Occipital lobe (tissue), 2 donors: Measurements from ENCODE around the gene SERPINF2. TPM values are rescaled to one million over a fixed set of nuclear protein-coding genes. Genes with fewer than 3 reads are reported as not detected.
"Not testable (repeated sequence)": the region's sequence is repeated elsewhere in the genome, so short reads cannot be mapped to it uniquely, and the experiment has no call there.

Experiments
- DNase-seq: peaks from one replicate; lab custom pipeline; 2025; lab: John Stamatoyannopoulos, UW
- total RNA-seq: library from RNA; depleted of rRNA; stranded (reverse); fragments of >200 nt; gene quantifications from one replicate; pipeline ENCODE4 v1.2.3, GENCODE V29; 2014

The SERPINF2 gene
- total RNA-seq, 1 donor from 2014 or later = 0.16 TPM

DNA sequence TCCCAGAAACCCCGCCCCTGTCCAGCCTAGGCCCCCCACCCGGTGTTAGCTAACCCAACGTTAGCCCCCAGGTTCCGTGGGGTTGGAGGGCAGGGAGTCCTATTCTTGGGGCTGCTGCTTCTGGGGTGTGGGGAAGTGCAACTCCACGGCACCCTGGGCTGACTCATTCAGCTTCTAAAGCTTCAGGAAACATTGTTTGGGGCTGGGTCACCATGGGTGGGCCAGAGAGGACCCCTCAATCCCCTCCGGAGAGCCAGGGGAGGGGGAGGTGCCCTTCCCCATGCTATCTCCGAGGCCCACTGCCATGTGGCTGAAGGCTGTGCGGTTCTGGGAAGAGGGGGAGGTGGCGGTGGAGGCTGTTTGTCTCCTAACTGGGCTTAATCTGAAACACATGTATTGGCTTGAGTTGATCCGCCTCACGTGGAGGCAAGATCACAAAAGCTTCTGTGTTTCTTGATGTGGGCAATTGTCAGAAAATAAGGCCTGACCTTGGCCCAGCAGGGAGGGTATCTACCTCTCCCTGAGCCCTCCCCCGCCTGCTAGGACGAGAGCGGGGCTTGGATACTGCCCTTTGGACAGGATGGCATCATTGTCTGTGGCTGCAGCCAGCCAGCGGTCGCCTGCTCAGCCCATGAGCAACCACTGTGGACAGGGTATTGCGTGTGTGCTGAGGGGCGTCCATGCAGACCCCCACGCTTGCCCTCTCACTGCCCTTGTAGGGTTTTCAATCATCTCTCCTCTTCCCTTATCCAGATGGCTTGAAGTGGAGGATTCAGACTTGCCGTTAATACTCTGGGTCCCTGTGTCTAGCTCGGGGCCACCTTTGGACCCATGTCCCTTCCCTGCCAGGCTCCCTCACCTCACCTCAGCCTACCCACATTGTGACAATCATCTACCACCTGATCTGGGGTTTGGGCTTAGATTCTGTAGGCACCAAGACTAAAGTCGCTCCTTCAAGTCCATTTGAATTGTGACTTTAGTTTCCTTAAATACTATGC, 20.5 kb downstream of the SERPINF2 start:
- no peak for DNase-seq

DNA sequence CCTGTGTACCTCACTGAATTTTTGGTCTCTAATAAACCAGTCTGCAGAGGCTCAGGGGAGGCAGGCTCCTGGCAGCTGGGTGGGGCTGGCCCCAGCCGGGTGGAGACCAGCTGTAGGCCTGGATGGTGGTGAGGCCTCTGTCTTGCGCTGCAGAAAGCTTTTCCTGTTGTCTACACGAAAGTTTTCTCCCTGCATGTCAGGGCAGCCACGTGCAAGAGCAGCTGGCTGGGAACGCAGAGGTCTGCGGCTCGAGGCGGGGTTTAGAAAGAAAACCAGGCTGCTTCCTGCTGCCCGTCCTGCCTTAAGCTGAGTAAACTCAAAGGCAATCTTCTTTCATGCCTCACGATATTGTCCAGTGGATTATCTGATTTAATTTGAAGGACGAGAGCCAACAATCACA, 21.6 kb downstream of the SERPINF2 start:
- DNase-seq = no peak

DNA sequence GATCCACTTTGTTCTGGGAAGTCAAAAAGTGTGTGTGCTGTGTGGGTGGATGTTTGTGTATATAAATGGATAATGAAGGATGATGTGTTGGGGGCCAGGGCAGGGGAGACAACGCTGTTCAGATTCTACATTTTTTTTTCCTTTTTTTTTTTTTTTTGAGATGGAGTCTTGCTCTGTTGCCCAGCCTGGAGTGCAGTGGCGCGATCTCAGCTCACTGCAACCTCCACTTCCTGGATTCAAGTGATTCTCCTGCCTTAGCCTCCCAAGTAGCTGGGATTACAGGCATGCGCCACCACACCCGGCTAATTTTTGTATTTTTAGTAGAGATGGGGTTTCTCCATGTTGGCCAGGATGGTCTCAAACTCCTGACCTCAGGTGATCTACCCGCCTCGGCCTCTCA, 22.0 kb downstream of the SERPINF2 start:
- not testable (repeated sequence) for DNase-seq

DNA sequence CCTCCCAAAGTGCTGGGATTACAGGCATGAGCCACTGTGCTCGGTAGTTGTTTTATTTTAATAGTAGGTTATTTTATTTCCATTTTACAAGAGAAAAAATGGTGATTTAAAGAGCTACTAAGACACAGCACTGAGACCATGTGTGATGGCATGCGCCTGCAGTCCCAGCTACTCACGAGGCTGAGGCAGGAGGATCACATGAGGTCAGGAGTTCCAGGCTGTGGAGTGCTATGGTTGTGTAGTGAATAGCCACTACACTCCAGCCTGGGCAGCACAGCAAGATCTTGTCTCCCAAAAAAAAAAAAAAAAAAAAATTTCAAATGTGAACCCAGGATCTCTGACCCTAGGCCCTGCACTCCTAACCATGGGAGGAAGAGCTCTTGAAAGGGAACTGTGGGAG, 22.9 kb downstream of the SERPINF2 start:
- DNase-seq = no peak

DNA sequence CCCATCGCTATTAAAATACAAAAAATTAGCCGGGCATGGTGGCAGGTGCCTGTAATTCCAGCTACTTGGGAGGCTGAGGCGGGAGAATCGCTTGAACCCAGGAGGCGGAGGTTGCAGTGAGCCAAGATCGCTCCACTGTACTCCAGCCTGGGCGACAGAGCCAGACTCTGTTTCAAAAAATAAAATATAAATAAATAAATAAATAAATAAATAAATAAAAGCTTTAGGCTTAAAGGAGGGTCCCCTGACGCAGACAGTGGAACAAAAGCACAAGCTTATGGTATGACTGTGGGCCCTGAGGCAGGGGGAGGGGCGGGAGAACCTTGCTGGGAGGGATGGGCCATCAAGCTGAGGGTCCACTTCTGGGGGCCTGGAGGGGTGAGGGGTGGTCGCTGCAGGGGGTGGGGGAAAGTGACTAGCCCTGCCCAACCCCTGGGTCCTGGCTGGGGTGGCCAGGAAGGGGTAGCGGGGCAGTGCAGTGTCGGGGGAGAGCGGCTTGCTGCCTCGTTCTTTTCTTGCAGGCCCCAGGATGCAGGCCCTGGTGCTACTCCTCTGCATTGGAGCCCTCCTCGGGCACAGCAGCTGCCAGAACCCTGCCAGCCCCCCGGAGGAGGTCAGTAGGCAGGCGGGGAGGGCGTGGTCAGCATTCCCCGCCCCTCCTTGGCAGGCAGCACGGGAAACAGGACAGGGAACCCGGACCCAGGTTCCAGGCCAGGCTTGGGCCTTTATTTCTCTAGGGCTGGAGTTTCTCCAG, 23.9 kb downstream of the SERPINF2 start:
- no peak for DNase-seq

DNA sequence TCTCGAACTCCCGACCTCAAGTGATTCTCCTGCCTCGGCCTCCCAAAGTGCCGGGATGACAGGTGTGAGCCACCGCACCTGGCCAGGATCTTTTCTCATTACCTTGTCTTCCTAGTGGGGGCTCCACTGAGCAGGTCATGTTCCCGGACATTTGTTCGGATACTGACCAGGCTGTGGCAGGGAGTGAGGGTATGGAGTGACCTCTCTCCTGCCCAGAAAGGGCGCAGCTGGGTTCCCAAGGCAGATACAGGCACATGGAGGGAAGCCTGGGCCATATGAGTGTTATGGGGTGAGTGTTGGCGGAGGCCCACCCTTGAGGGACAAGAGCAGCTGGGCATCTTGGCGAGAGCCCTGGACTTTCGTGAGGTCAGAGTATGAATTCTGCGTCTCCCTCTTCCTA, 24.7 kb downstream of the SERPINF2 start:
- no peak for DNase-seq

DNA sequence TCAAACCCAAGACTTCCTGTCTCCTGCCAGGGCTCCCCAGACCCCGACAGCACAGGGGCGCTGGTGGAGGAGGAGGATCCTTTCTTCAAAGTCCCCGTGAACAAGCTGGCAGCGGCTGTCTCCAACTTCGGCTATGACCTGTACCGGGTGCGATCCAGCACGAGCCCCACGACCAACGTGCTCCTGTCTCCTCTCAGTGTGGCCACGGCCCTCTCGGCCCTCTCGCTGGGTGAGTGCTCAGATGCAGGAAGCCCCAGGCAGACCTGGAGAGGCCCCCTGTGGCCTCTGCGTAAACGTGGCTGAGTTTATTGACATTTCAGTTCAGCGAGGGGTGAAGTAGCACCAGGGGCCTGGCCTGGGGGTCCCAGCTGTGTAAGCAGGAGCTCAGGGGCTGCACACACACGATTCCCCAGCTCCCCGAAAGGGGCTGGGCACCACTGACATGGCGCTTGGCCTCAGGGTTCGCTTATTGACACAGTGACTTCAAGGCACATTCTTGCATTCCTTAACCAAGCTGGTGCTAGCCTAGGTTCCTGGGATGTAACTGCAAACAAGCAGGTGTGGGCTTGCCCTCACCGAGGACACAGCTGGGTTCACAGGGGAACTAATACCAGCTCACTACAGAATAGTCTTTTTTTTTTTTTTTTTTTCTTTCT, 27.3 kb downstream of the SERPINF2 start:
- DNase-seq = no peak

DNA sequence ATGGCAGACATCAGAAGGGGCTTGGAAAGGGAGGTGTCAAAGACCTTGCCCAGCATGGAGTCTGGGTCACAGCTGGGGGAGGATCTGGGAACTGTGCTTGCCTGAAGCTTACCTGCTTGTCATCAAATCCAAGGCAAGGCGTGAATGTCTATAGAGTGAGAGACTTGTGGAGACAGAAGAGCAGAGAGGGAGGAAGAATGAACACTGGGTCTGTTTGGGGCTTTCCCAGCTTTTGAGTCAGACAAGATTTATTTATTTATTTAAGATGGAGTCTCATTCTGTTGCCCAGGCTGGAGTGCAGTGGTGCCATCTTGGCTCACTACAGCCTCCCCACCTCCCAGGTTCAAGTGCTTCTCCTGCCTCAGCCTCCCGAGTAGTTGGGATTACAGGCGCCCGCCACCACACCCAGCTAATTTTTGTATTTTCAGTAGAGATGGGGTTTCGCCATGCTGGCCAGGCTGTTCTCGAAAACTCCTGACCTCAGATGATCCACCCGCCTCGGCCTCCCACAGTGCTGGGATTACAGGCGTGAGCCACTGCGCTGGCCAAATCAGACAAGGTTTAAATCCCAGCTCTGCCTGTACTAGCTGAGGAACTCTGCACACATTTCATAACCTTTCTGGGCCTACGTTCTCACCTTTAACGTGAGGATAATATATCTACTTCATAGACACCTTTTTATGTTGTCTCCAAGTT, 30.5 kb downstream of the SERPINF2 start:
- DNase-seq = not testable (repeated sequence)

DNA sequence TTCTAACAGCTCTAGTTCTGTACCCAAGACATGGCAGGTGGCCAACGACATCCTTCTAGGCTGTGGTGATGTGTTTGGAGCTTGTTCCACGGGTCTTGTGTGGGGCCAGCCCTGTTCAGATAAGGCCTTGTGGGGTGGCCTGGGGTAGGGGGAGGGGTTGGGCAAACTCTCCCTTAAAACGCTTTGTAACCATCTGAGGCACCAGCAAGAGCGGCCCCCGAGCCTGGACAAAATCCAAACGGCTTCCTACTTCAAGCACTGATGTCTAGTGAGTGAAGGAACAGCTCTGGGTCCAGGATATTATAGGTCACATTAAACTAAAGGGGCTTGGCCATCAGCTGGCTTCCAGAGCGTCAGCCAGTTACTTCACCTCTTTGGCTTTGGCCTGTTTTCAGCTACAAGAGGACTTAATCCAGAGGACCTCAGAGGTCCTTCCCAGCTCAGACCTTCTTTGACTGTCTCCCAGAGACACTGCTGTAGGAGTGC, 31.1 kb downstream of the SERPINF2 start:
- DNase-seq = no peak

DNA sequence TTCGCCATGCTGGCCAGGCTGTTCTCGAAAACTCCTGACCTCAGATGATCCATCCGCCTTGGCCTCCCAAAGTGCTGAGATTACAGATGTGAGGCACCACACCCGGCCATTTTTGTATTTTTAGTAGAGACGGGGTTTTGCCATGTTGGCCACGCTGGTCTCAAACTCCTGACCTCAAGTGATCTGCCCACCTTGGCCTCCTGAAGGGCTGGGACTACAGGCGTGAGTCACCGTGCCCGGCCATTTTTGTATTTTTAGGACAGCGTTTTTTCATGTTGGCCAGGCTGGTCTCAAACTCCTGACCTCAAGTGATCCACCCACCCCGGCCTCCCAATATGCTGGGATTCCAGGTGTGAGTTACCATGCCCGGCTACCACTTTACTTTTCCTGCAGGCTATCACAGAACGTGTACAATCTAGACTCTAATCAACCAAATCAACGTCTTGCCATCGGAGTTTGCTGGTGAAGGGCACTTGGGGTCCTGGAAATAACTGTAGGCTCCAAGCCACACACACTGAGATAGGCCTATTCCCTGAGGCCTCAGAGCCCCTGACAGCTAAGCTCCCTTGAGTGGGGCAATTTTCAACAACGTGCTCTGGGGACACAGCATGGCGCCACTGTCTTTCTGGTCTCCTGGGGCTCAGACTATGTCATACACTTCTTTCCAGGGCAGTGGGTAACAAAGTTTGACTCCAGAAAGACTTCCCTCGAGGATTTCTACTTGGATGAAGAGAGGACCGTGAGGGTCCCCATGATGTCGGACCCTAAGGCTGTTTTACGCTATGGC, 31.9 kb downstream of the SERPINF2 start:
- no peak for DNase-seq

DNA sequence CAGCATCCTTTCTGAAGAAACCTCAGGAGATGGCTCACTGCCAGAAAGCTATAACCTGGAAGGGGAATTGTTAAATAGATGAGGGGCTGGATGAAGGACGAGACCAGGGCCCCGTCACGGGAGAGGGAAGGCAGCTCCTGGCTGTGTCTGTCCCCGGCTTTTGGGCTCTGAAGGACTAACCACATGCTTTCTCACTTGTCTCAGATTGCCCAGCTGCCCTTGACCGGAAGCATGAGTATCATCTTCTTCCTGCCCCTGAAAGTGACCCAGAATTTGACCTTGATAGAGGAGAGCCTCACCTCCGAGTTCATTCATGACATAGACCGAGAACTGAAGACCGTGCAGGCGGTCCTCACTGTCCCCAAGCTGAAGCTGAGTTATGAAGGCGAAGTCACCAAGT, 33.7 kb downstream of the SERPINF2 start:
- DNase-seq = no peak

DNA sequence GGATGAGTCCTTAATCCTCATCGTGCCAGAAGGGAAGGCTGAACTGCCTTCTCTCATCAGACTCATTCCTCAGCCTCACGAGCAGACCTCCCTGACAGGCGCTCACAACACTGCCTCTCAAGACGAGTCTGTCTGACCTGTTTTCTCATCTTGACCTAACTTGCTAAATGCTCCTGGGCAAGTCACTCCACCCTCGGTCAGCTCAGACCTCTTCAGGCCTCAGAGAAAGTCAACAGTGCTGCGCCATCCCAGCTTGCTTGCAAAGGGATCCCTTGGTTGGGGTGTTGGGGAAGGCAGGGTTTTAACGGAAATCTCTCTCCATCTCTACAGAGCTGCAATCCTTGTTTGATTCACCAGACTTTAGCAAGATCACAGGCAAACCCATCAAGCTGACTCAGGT, 34.2 kb downstream of the SERPINF2 start:
- DNase-seq = no peak

DNA sequence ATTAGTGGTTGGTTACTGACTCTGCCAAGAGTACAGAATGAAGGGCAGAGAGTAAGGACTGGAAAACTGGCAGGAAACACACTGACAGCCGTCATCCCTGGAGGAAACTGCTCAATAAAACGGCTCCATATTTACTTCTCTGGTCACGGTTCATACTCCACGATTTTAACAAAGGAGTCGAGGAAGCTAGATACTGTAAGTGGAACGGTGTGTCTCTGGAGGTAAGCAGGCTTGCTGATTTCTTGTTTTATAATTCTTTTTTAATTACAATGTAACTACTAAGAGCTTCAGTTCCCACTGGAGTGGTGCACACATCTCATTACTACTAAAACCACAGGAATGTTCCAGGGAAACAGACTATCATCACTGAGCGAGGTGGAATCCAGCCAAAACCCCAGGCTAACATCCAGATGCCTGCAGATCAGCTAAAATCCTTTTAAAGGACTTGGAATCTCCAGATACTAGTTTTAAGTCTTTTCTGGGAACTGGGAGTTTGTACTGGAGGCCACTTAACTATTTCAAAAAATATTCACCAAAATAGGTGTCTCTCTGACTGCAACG, 37.0 kb downstream of the SERPINF2 start:
- no peak for DNase-seq

DNA sequence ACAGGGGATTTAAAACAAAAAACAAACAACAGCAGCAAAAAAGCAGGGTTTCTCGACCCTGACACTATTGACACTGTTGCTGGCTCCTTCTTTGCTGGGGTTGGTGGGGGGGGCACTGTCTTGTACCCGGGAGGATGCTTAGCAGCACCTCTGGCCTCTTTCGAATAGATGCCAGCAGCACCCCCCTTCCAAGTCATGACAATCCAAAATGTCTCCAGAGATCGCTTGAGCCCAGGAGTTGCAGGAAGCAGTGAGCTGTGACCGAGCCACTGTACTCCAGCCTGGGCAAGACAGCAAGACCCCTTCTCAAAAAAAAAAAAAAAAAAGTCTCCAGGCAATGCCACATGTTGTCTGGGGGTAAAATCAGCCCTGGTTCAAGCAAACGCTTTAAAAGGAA, 39.5 kb downstream of the SERPINF2 start:
- no peak for DNase-seq

DNA sequence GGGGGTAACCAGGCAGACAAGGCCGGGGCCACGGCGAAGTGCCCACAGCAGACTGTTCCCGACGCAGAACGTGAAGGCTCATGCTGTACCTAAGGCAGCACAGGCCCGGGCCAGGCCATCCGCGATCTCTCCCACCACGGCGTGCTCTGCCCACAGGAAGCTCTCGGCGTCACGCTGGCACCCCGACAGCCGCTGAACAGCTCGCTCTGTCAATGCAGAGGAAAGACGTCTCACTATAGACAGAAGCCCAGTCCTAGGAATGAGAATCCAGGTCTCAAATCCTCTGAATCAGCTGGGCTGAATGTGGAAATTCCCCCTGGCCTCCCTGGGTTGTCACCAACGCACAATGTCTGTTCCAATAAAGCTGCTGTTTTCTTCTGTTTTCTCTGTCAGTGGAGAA, 40.6 kb downstream of the SERPINF2 start:
- DNase-seq = no peak

DNA sequence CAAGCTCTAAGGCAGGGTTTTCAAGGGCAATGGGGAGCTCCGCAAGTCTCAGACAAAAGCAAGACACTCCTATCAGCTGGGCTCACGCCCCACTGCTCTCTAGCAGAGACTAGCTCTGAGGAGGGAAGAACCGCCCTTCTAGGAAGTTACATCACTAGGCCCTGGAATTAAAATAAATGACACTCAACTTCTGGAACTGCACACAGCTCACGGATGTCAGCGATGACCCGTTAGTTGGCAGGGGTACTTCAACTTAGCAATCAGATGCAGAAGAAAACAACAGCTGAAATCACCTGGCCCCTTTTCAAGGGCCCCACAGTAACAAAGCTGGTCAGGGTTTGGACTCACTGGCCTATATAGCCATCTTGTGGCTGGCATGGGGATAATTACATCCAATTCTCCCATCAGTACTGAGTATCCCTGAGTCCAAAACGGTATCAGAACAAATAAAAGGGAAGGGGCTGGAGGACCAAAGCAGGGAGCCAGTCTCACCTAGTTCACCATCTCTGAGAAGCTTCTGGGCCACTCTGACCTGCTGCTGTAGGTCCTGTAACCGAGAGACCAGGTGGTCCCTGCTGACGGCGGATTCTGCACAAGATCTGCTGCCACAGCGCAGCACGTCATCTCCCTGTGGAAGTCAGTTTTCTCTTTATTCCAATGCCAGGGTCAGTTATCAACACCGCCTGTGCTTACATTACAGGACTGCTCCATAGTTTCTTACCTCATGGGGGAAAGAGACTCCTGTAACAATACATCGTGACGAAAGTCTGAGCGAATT, 41.4 kb downstream of the SERPINF2 start:
- no peak for DNase-seq

DNA sequence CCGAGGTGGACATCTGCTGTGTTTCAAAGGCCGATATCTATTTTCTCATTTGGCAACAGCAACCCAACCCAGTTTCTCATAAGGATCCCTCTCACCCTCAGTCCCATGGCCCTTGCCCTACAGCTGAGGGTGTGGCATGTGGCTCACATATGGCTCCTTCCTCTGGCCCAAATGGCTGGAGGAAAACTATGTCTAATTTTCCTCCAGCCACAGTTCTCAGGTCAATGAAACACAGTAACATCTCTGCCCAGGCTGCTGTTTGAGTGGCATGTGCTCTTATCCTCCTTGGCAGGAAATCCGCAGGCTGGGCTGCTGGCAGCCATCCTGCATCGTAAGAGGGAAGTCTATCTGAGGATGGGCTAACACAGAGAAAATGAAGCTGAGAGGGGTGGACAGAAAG, 43.3 kb downstream of the SERPINF2 start:
- DNase-seq = no peak

DNA sequence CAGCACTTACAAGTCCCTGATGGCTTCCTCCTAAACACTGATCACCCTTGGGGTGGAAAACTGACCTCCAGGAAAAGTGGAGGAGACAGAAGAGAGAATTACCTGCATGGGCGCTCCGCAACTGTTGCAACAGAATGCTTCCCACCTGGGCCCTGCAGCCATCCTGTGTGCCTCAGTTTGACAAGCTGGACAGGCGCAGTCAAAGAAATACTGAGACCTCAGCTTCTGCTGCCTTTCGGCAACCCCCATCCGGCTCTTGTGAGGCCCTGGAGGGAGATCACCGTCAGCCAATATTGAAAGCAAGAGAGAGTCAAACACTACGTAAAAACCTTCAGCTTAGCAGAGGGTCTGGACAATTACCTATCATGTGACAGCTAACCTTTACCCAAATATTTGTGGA, 44.0 kb downstream of the SERPINF2 start:
- DNase-seq = no peak

DNA sequence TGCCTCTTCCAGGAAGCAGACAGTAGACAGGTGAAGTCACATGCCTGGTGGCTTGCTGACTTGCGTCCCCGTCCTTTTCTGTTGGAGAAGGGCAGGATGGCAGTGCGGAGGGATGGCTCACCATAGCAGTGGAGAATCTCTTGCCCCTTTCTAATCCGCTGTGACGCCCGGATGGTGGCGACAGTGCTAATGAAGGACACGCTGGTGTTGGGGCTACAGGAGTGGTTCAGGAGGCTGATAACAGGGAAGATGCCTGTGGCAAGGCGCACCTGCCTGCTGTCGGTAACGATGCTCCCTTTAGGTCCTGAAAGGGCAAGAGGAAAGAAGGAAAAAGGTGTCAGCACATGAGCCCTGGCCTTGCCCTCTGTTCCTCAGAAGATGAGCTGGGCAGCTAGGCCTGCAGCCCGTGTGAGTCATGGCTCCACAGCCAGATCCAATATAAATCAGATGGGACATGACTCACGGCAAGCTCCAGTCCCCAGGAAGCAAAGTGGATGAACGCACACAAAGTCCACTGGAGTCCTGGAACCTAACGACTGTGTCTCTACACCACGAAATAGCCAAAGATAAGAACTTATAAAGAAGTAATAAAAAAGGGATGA, 44.7 kb downstream of the SERPINF2 start:
- DNase-seq = no peak
